ENCODE measurements around the gene CLEC20A.

GRCh38 chr1:178434360-178434759, 62.4 kb downstream of the CLEC20A start:
- TF ChIP-seq CTCF (IDR thresholded peaks at IDR 0.05) (no peak), POLR2A (IDR thresholded peaks at IDR 0.05) (no peak)

Data from right lobe of liver (tissue), 4 donors.